ENCODE results near the gene DOK6. TPM values are rescaled to one million over a fixed set of nuclear protein-coding genes. Genes with fewer than 3 reads are reported as not detected.
A peak's percentile ranks its signal among the peaks of the same experiment; 100 is the strongest.
"Not testable (repeated sequence)": the region's sequence is repeated elsewhere in the genome, so short reads cannot be mapped to it uniquely, and the experiment has no call there.

Gene DOK6
- total RNA-seq, 6 donors from 2014 or later = 0.89 to 6.1 (median 1.9) TPM

- WGBS, 2 donors = 47 to 53% methylated on average over 2 of the region's 2 CpGs
- Histone ChIP-seq H3K27me3 (no peaks in the 10 kb centered on the region), H3K4me1 (peaks cover 0 to 6% (median 0%) of the 10 kb centered on the region in 4 donors), H3K4me3 (no peak overlapping the region), H3K36me3 (no peaks in the 10 kb centered on the region), H3K27ac (no peak overlapping the region), H3K9me3 (no peaks in the 10 kb centered on the region)
- TF ChIP-seq EP300 (IDR thresholded peaks at IDR 0.05) (no peak), CTCF (IDR thresholded peaks at IDR 0.05) (no peak), POLR2AphosphoS5 (IDR thresholded peaks at IDR 0.05) (no peak), POLR2A (IDR thresholded peaks at IDR 0.05) (no peak)
- ATAC-seq (ENCODE audit: low FRiP score in 2 of 2) = no peak
- DNase-seq = no peak
These were observed 258.0 kb downstream of the DOK6 start for GRCh38 chr18:69658685-69659084.

DNA sequence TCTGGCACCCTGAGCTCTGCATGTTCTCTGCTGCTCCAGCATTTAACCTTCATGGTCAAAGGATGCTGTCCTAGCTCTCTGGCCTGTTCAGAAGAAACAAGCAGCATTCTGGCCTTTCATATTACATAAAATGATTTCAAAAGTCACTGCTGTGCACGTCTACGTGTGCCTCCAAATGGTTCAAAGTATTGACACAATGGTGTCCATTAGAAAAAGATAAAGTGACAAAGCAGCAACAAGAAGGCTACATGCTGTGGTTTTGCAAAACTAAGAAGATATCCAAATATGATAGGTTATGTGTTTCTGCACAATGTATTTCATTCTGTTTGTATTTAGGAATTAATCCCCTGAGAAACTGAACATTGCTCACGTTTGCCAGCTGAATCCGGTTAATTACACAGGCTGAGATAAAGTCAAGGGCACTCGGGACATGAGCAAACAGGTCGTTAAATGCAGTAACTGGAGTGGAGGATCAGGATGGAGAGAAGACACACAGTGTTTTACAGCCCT, 258.5 kb downstream of the DOK6 start:
- H3K27ac ChIP-seq = no peak overlapping the region
- H3K4me1 ChIP-seq = peaks cover 0 to 6% (median 0%) of the 10 kb centered on the region in 4 donors
- TF ChIP-seq POLR2A (IDR thresholded peaks at IDR 0.05) (no peak), CTCF (IDR thresholded peaks at IDR 0.05) (no peak), EP300 (IDR thresholded peaks at IDR 0.05) (no peak), POLR2AphosphoS5 (IDR thresholded peaks at IDR 0.05) (no peak)
- no peak overlapping the region for H3K4me3 ChIP-seq
- no peak for DNase-seq
- 52 to 55% methylated on average over 6 of the region's 6 CpGs for WGBS, 2 donors
- no peaks in the 10 kb centered on the region for H3K9me3 ChIP-seq
- no peaks in the 10 kb centered on the region for H3K36me3 ChIP-seq
- no peaks in the 10 kb centered on the region for H3K27me3 ChIP-seq
- ATAC-seq (ENCODE audit: low FRiP score in 2 of 2) = no peak

GRCh38 chr18:69662090-69662489, 261.4 kb downstream of the DOK6 start:
- WGBS, 2 donors = 76 to 82% methylated on average over 5 of the region's 5 CpGs
- H3K9me3 ChIP-seq; ATAC-seq (ENCODE audit: low FRiP score in 2 of 2); H3K27ac ChIP-seq; H3K4me1 ChIP-seq; H3K36me3 ChIP-seq; H3K4me3 ChIP-seq; H3K27me3 ChIP-seq; DNase-seq: not testable (repeated sequence)

DNA sequence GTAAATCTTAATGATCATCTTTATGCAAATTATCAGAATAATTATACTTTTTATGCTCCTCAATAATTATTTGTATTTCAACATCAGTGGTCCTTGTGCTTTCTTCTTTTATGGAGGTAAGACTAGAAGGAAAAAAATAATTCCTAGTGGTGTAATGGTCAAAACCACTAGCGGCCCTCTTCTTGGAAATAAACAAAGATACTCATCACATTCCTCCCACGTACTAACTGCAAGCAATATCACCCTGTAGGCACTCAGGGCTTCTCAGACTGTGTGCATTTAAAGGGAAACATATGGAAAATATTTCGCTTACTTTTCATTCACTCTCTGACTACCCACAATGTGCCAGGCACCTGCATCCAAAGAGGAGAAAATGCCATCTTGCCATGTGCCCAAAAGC, 263.7 kb downstream of the DOK6 start:
- peaks cover 0 to 6% (median 0%) of the 10 kb centered on the region in 4 donors for H3K4me1 ChIP-seq
- no peaks in the 10 kb centered on the region for H3K9me3 ChIP-seq
- TF ChIP-seq POLR2AphosphoS5 (IDR thresholded peaks at IDR 0.05) (no peak), CTCF (IDR thresholded peaks at IDR 0.05) (no peak), POLR2A (IDR thresholded peaks at IDR 0.05) (no peak), EP300 (IDR thresholded peaks at IDR 0.05) (no peak)
- DNase-seq (no peak), ATAC-seq (ENCODE audit: low FRiP score in 2 of 2) (no peak)
- no peak overlapping the region for H3K4me3 ChIP-seq
- 48 to 51% methylated on average over 3 of the region's 3 CpGs for WGBS, 2 donors
- no peaks in the 10 kb centered on the region for H3K36me3 ChIP-seq
- H3K27me3 ChIP-seq = no peaks in the 10 kb centered on the region
- no peak overlapping the region for H3K27ac ChIP-seq

DNA sequence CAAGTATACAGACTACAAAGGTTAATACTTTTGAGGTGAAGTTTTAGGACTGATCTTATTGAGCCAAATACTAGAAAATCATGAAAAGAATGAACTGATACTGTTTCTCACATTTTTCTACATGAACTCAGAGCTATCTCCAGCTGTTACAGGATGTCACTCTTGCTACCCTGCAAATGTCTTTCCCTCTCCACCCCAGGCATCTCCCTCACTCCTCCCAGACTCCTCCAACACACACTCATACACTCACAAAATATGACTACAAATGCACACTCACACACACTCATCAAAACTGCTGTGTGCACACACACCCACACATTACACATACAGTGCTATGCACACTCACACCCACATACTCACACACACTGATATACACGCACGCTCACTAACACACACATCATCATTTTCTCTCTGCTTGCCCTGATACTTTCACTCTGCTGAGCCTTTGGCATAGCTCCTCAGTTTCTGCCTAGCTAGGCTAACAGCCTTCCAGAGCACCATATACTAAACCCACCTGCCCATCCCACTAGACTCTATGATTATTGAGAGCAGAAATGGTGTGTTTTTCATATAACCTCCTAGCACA, 273.7 kb downstream of the DOK6 start:
- no peaks in the 10 kb centered on the region for H3K9me3 ChIP-seq
- TF ChIP-seq POLR2AphosphoS5 (IDR thresholded peaks at IDR 0.05) (no peak), CTCF (IDR thresholded peaks at IDR 0.05) (no peak), POLR2A (IDR thresholded peaks at IDR 0.05) (no peak), EP300 (IDR thresholded peaks at IDR 0.05) (no peak)
- H3K27ac ChIP-seq = no peak overlapping the region
- H3K27me3 ChIP-seq = no peaks in the 10 kb centered on the region
- H3K4me3 ChIP-seq = no peak overlapping the region
- H3K4me1 ChIP-seq = no peaks in the 10 kb centered on the region
- no peak for DNase-seq
- H3K36me3 ChIP-seq = no peaks in the 10 kb centered on the region
- ATAC-seq (ENCODE audit: low FRiP score in 2 of 2) = peak; percentile 24 to 43
- WGBS, 2 donors = 70 to 83% methylated on average over 2 of the region's 2 CpGs
